ENCODE measurements around the gene KDR.

The KDR gene

DNA sequence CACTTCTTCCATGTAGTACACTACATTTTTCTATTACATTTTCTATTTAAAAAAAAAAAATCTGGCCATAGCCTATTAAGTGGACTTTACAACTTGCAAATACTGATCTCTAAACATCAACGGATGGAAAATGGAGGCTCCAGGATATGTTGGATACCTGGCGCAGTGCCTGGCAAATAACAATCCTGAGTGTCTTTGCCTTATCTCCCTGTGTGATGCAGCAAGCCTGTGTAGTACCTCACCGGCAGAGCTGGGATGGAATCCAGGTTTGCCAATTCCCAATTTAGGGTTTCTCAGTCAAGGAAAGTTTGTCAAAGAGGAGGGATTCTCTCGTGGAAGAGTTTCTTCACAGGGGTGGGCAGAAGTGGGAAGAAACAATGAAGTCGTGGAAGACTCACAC is 93.2 kb downstream of the KDR start:
- Histone ChIP-seq H3K36me3 (ENCODE audit: insufficient read depth, low read length) (no peaks in the 10 kb centered on the region), H3K4me2 (ENCODE audit: insufficient read depth, low read length) (no peak overlapping the region), H2AFZ (ENCODE audit: low read depth, low read length) (no peak overlapping the region), H3K27me3 (ENCODE audit: insufficient read depth, low read length, poor library complexity) (no peaks in the 10 kb centered on the region), H3K9ac (ENCODE audit: low read depth, low read length) (no peak overlapping the region), H3K79me2 (ENCODE audit: insufficient read depth, low read length) (no peaks in the 10 kb centered on the region), H4K20me1 (ENCODE audit: insufficient read depth, low read length) (no peaks in the 10 kb centered on the region), H3K4me1 (ENCODE audit: insufficient read depth, low read length) (no peaks in the 10 kb centered on the region), H3K27ac (ENCODE audit: low read length) (no peak overlapping the region), H3K9me3 (ENCODE audit: insufficient read depth, low read length, severe bottlenecking) (no peaks in the 10 kb centered on the region), H3K4me3 (ENCODE audit: low read depth in 1 of 2, low read length in 2 of 2) (no peak overlapping the region)
- no peak for TF ChIP-seq EZH2 (IDR thresholded peaks at IDR 0.05; ENCODE audit: borderline replicate concordance, low read depth, low read length, severe bottlenecking)
- TF ChIP-seq CTCF (IDR thresholded peaks at IDR 0.05; ENCODE audit: borderline replicate concordance, extremely low read depth, low read length, poor library complexity, severe bottlenecking), result no peak
- ATAC-seq (ENCODE audit: insufficient read depth, low read depth), result no peak
- DNase-seq, result no peak

DNA sequence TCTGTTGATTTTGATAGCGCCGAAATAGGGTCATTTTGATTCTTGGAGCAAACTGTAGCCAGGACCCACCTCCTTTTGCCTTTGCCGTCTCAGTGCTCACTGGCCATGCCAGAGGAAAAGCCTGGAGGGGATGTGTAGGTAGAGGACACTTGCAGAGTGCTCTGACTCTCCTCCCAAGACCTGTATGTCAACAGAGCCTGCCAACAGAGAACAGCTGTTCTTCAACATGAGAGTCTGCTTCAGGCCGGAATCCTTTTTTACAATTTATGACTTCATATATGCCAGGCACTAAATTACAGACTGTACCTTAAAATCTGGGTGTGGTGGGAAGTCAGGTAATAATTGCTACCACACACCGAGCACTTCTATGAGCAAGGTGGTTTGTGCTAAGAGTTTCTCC is 94.2 kb downstream of the KDR start:
- H3K4me1 ChIP-seq (ENCODE audit: insufficient read depth, low read length), result no peaks in the 10 kb centered on the region
- H3K9me3 ChIP-seq (ENCODE audit: insufficient read depth, low read length, severe bottlenecking), result no peaks in the 10 kb centered on the region
- no peaks in the 10 kb centered on the region for H3K27me3 ChIP-seq (ENCODE audit: insufficient read depth, low read length, poor library complexity)
- ATAC-seq (ENCODE audit: insufficient read depth, low read depth) (no peak), DNase-seq (no peak)
- H3K4me3 ChIP-seq (ENCODE audit: low read depth in 1 of 2, low read length in 2 of 2), result no peak overlapping the region
- H3K9ac ChIP-seq (ENCODE audit: low read depth, low read length), result no peak overlapping the region
- H3K4me2 ChIP-seq (ENCODE audit: insufficient read depth, low read length), result no peak overlapping the region
- TF ChIP-seq EZH2 (IDR thresholded peaks at IDR 0.05; ENCODE audit: borderline replicate concordance, low read depth, low read length, severe bottlenecking), result no peak
- no peak for TF ChIP-seq CTCF (IDR thresholded peaks at IDR 0.05; ENCODE audit: borderline replicate concordance, extremely low read depth, low read length, poor library complexity, severe bottlenecking)
- H4K20me1 ChIP-seq (ENCODE audit: insufficient read depth, low read length), result no peaks in the 10 kb centered on the region
- H2AFZ ChIP-seq (ENCODE audit: low read depth, low read length), result no peak overlapping the region
- H3K36me3 ChIP-seq (ENCODE audit: insufficient read depth, low read length), result no peaks in the 10 kb centered on the region
- H3K79me2 ChIP-seq (ENCODE audit: insufficient read depth, low read length), result no peaks in the 10 kb centered on the region
- H3K27ac ChIP-seq (ENCODE audit: low read length), result no peak overlapping the region

DNA sequence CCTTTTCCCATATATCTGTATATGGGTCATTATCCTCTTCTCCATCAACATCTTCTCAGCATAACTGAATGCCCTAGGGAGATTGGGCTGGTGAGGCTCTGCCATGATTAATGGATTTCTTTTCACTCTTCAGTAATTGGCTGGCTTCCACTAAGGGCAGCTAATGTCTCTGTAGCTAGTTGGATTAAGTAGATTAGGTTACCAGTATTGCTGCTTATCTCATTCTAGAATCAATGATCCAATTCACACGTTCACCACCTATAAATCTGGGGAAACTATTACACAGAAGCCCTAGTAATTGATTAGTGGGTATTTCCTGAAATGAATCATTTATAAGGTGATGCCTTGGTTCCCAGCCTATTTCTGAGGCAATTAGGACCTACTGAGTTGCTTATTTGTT is 94.8 kb downstream of the KDR start:
- TF ChIP-seq CTCF (IDR thresholded peaks at IDR 0.05; ENCODE audit: borderline replicate concordance, extremely low read depth, low read length, poor library complexity, severe bottlenecking), result no peak
- no peak for TF ChIP-seq EZH2 (IDR thresholded peaks at IDR 0.05; ENCODE audit: borderline replicate concordance, low read depth, low read length, severe bottlenecking)
- Histone ChIP-seq H3K9me3 (ENCODE audit: insufficient read depth, low read length, severe bottlenecking) (no peaks in the 10 kb centered on the region), H3K79me2 (ENCODE audit: insufficient read depth, low read length) (no peaks in the 10 kb centered on the region), H3K27ac (ENCODE audit: low read length) (no peak overlapping the region), H3K36me3 (ENCODE audit: insufficient read depth, low read length) (no peaks in the 10 kb centered on the region), H3K4me1 (ENCODE audit: insufficient read depth, low read length) (no peaks in the 10 kb centered on the region), H3K9ac (ENCODE audit: low read depth, low read length) (no peak overlapping the region), H3K4me3 (ENCODE audit: low read depth in 1 of 2, low read length in 2 of 2) (no peak overlapping the region), H3K4me2 (ENCODE audit: insufficient read depth, low read length) (no peak overlapping the region), H4K20me1 (ENCODE audit: insufficient read depth, low read length) (no peaks in the 10 kb centered on the region), H3K27me3 (ENCODE audit: insufficient read depth, low read length, poor library complexity) (no peaks in the 10 kb centered on the region), H2AFZ (ENCODE audit: low read depth, low read length) (no peak overlapping the region)
- no peak for DNase-seq
- no peak for ATAC-seq (ENCODE audit: insufficient read depth, low read depth)

All from DND-41 (cell line).